WI38 (cell line): Measurements from ENCODE around the gene HMGB3.

ENCODE experiments used
- H3K4me3 ChIP-seq: 2 replicates; pipeline ENCODE4 v1.5.1; 2011; ENCODE audit warnings: low read depth, mild to moderate bottlenecking, control low read depth, low read length
- TF ChIP-seq, protein P1 (sequence below): IDR thresholded peaks from 2 replicates; pipeline ENCODE4 v1.5.1; 2012; ENCODE audit warnings: low read depth, mild to moderate bottlenecking, control low read depth, low read length

The HMGB3 gene

DNA sequence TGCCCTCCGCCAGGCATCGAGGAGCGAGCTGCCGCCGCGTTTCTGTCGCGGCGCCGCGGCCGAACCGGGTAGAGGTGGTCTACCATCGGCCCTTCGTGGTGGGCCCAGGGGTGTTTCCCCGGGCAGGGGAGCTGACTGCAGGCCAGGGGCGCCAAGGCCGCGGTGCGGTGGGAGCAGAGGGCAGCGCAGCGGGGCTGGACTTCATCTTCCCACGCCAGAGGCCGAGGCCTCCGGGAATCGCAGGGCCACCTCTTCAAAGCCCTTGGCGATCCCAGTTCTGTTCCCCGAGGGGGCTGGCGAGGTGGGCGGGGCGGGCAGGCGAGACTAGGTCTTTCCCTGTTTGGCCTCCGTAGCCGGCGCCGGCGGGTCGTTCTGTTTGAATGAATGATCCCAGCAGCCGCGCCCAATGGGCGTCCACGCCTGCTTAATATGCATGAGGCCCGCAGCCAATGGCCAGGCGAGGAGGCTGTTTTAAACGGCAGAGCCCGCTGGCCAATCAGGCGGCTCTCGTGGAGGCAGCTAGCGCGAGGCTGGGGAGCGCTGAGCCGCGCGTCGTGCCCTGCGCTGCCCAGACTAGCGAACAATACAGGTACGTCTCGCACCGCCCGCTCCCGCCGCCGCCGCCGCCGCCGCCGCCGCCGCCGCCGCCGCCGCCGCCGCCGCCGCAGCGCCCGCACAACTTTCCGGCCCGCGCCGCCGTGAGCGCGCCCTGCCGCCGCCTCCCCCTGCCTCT lies at the start of gene HMGB3:
Gene HMGB3 (plus strand): TSS at position 548 of the 733 bp plus-strand sequence. CDS start 2,265 bp downstream, outside the sequence.
- H3K4me3 ChIP-seq = peak within 1 kb of the TSS; percentile 60
- TF ChIP-seq, protein P1, sequence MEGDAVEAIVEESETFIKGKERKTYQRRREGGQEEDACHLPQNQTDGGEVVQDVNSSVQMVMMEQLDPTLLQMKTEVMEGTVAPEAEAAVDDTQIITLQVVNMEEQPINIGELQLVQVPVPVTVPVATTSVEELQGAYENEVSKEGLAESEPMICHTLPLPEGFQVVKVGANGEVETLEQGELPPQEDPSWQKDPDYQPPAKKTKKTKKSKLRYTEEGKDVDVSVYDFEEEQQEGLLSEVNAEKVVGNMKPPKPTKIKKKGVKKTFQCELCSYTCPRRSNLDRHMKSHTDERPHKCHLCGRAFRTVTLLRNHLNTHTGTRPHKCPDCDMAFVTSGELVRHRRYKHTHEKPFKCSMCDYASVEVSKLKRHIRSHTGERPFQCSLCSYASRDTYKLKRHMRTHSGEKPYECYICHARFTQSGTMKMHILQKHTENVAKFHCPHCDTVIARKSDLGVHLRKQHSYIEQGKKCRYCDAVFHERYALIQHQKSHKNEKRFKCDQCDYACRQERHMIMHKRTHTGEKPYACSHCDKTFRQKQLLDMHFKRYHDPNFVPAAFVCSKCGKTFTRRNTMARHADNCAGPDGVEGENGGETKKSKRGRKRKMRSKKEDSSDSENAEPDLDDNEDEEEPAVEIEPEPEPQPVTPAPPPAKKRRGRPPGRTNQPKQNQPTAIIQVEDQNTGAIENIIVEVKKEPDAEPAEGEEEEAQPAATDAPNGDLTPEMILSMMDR = no peak

DNA sequence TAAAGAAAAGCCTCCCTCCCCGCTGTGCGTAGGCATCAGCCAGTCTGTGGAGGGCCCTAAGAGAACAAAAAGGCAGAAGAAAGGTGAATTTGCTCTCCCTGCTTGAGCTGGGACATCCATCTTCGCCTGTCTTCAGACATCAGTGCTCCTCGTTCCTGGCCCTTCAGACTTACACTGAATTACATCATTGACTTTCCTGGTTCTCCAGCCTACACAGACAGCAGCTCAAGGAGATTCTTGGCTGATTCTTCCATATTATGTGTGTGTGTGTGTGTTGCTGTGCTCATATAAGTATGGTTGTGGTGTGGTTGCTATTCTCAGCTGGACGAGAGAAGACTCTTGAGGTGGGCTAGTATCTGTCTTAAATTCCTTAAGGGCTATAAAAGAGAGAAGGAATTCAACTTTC lies 49.2 kb upstream of the HMGB3 start:
- no peak overlapping the region for H3K4me3 ChIP-seq
- TF ChIP-seq, protein P1 = no peak

DNA sequence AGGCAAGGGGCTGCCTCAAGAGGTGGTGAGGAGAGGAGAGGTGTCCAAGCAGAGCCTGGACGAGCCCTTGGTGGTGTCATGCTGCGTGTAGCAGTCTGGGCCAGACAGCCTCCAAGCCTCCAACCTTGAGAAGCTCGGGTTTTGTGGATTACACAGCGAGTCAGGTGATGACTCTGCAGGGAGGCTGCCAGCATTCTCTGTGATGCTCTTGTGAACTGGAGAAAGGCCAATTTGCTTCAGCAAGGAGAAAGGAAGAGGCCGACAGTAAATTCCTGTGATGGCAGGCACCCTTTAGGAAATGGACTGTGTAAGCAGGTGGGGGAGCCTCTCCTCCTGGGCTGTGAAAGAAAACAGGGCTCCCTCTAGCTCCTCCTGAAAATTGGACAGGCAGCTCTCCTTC lies 48.7 kb upstream of the HMGB3 start:
- TF ChIP-seq, protein P1 = no peak
- H3K4me3 ChIP-seq = no peak overlapping the region

DNA sequence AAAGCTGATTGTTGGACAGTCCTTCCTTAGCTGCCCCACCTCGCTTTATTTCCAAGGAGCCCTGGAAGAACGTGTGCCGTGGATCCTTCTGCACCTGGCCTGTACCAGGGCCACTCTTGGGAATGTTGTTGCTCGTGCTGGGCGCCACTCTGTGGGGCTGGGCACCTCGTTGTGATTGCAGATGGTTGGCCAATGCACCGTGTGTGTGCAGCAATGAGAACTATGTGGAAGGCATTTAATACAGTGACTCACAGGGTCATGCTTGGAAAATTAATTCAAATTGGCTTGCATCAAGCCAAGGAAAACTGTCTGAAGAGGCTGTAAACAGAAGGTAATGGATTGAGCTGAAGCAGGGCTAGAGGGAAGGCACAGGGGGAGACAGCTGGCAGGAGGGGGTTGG lies 47.7 kb upstream of the HMGB3 start:
- H3K4me3 ChIP-seq = no peak overlapping the region
- TF ChIP-seq, protein P1 = no peak

DNA sequence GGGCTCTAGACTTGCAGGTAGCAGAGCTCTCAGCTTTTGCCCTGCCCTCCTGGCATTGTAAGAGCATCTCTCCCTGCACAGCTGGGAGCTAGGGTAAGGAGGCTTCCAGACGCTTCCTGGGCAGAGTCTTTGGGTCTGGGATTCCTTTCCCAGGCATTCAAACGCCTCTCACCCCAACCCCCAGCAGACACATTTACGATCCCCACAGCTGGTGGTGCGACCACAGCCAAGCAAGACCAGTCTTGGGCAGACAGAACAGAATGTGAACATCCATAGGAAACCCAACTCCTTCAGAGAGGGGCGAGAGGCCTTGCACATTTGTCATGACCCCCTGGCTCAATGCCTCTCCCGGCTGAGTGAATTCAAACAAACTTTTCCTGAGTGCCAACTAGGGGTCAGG lies 46.6 kb upstream of the HMGB3 start:
- TF ChIP-seq, protein P1 = no peak
- H3K4me3 ChIP-seq = no peak overlapping the region

DNA sequence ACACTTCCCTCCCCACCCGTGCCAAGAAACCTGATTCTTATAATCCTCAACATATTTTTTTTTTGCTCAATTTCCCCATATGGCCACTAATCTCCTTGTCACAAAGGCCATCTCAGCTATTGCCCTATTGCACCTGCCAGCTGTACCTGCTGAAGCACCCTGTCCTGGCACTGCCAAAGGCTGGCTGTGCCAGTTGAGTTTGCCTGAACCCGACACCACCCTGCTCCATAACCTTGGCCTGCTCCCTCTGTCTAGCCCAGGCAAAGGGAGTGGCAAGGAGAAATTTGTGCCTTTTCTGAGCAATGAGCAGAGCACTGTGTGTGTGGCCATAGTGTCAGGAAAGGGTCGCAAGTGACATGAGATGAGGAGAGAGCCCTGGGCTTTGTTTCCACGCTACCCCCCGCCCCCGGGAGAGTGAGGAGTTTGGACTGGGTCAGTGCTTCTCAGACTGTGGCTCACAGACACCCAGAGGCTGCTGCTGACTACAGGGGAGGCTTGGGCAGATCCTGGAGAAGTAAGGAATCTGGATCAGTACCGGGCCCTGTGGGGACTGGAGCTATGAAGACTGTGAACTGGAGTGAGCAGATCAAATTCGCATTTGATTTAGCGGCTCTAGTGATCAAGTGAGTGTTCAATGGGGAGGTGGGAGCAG lies 42.2 kb upstream of the HMGB3 start:
- TF ChIP-seq, protein P1 = no peak
- no peak overlapping the region for H3K4me3 ChIP-seq

DNA sequence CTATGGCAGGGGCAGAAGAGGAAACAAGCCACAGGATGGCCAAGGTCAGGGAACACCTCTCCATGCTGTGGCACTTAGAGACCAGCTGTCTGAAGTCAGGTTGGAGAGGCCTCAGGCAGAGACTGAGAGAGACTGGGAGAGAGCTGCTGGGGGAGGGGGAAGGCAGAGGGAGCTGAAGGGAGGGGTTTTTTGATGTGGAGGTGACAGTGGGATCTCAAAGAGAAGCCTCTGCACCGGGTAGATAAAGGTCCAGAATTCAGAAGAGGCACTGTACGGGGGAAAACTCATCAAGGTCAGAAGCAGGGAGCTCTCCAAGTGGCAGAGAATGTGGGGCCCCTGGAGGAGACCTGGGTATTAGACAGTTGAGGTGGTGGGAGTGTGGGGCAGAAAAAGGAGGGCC lies 41.6 kb upstream of the HMGB3 start:
- no peak overlapping the region for H3K4me3 ChIP-seq
- TF ChIP-seq, protein P1 = no peak
